K562 (cell line): ENCODE results near the gene PRRC2A. TPM values are rescaled to one million over a fixed set of nuclear protein-coding genes. Genes with fewer than 3 reads are reported as not detected.

ENCODE experiments used
- BRCA1 ChIP-seq, 2 experiments: fragments of 450-650 bp in 1 of 2; sonication (generic) in 1 of 2; formaldehyde crosslinking in 1 of 2; IDR thresholded peaks; 2 replicates each; pipeline versions ENCODE4 v1.5.0 to v1.6.1; 2017 to 2020; ENCODE audit warnings: mild to moderate bottlenecking in 1 of 2, missing genetic modification reagents in 1 of 2
- CREM ChIP-seq: IDR thresholded peaks from 2 replicates; pipeline ENCODE4 v1.6.1; 2014; ENCODE audit warnings: antibody characterized with exemption, low read depth
- ERF ChIP-seq: fragments of 450-650 bp; formaldehyde crosslinking; IDR thresholded peaks from 2 replicates; pipeline ENCODE4 v1.4.0; 2020; ENCODE audit warnings: mild to moderate bottlenecking, mixed read lengths
- FOXA1 ChIP-seq: fragments of 450-650 bp; IDR thresholded peaks from 2 replicates; pipeline ENCODE4 v1.6.1; 2016; ENCODE audit warnings: mild to moderate bottlenecking, borderline replicate concordance
- HDAC1 ChIP-seq, 2 experiments: fragments of 450-650 bp; IDR thresholded peaks; 2 replicates each; pipeline ENCODE4 v1.6.1; 2016 to 2017; ENCODE audit warnings: inconsistent platforms in 1 of 2, mild to moderate bottlenecking in 1 of 2, moderate library complexity in 1 of 2
- HDGF ChIP-seq: fragments of 450-650 bp; IDR thresholded peaks from 2 replicates; pipeline ENCODE4 v1.6.1; 2016
- IRF2 ChIP-seq: sonication (generic); formaldehyde crosslinking; IDR thresholded peaks from 2 replicates; pipeline ENCODE4 v1.8.1; 2022; ENCODE audit warnings: mild to moderate bottlenecking, missing genetic modification reagents
- MBD2 ChIP-seq: sonication (generic); IDR thresholded peaks from 2 replicates; pipeline ENCODE4 v1.6.1; 2016; ENCODE audit warnings: low read depth, borderline replicate concordance
- NCOA6 ChIP-seq: fragments of 450-650 bp; IDR thresholded peaks from 2 replicates; pipeline ENCODE4 v1.6.1; 2017; ENCODE audit warnings: mild to moderate bottlenecking
- STAT6 ChIP-seq: sonication (generic); formaldehyde crosslinking; IDR thresholded peaks from 2 replicates; pipeline ENCODE4 v1.8.1; 2023; ENCODE audit warnings: mild to moderate bottlenecking, missing genetic modification reagents
- TFE3 ChIP-seq: fragments of 450-650 bp; formaldehyde crosslinking; IDR thresholded peaks from 2 replicates; pipeline ENCODE4 v1.4.0; 2020; ENCODE audit warnings: mild to moderate bottlenecking, mixed read lengths
- THRA ChIP-seq: fragments of 450-650 bp; IDR thresholded peaks from 2 replicates; pipeline ENCODE4 v1.6.1; 2017; ENCODE audit warnings: mild to moderate bottlenecking, moderate library complexity
- THRB ChIP-seq: fragments of 450-650 bp; formaldehyde crosslinking; conservative IDR thresholded peaks from 2 replicates; pipeline ENCODE4 v1.4.0; 2022; ENCODE audit warnings: mild to moderate bottlenecking, missing genetic modification characterization
- ZBTB33 ChIP-seq: sonication (generic); formaldehyde crosslinking; IDR thresholded peaks from 2 replicates; pipeline ENCODE4 v1.8.1; 2023; ENCODE audit warnings: mild to moderate bottlenecking, missing genetic modification reagents
- ZNF384 ChIP-seq: IDR thresholded peaks from 2 replicates; pipeline ENCODE4 v1.6.1; 2012; ENCODE audit warnings: low read depth, low read length, improper control_type of control experiment
- ZNF431 ChIP-seq: sonication (generic); formaldehyde crosslinking; IDR thresholded peaks from 2 replicates; pipeline ENCODE4 v1.8.0; 2022; ENCODE audit warnings: mild to moderate bottlenecking, missing genetic modification reagents
- ZNF57 ChIP-seq: fragments of 450-650 bp; formaldehyde crosslinking; IDR thresholded peaks from 2 replicates; pipeline ENCODE4 v1.4.0; 2020; ENCODE audit warnings: mild to moderate bottlenecking, moderate library complexity
- ZNF584 ChIP-seq: fragments of 200-800 bp; sonication (Bioruptor generic); IDR thresholded peaks from 2 replicates; pipeline ENCODE4 v1.6.1; 2016; ENCODE audit warnings: low read depth, mild to moderate bottlenecking, missing genetic modification characterization, missing compliant biosample characterization
- ZNF695 ChIP-seq: fragments of 450-650 bp; formaldehyde crosslinking; IDR thresholded peaks from 2 replicates; pipeline ENCODE4 v1.4.0; 2020; ENCODE audit warnings: mild to moderate bottlenecking, moderate library complexity
- ZNF77 ChIP-seq: fragments of 250-450 bp; sonication (Bioruptor Pico); IDR thresholded peaks from 2 replicates; pipeline ENCODE4 v1.5.0; 2020
- polyA plus RNA-seq, 8 experiments: library from polyadenylated mRNA; depleted of rRNA in 4 of 8; stranded (reverse) in 5 of 8; unstranded in 3 of 8; fragments of >200 nt; fragmentation: Nextera tagmentation in 2 of 8; fragmentation: Illumina TruSeq in 1 of 8; extraction: Ambion mirVana in 2 of 8; extraction: Trizol in 1 of 8; gene quantifications; 2 replicates each; pipeline versions ENCODE4 v1.2.1 to v1.2.3, GENCODE V29; 2011 to 2014; ENCODE audit warnings: inconsistent platforms in 1 of 8, missing spikeins in 1 of 8
- total RNA-seq, 7 experiments: library from RNA; depleted of rRNA in 6 of 7; stranded (reverse); fragments of >200 nt in 6 of 7; fragmentation: Illumina TruSeq in 2 of 7; extraction: Trizol in 2 of 7; gene quantifications; 2 replicates each; pipeline versions ENCODE4 v1.2.1 to v1.2.3, GENCODE V29; 2011 to 2021; ENCODE audit warnings: low replicate concordance in 1 of 7

PRRC2A gene
- total and polyA plus RNA-seq, 9 of the 15 experiments (the other 6 are each of a cell fraction or from before 2014, with no cell fraction given): 1.0 to 332 (median 63.0) TPM

- 0 out of 2 replicates have a peak, but pooled peaks have one; percentile 11 for TF ChIP-seq STAT6 (CRISPR knock-in tag)
- TF ChIP-seq TFE3 (CRISPR knock-in tag): no peak
- TF ChIP-seq ZNF57 (CRISPR knock-in tag): peak; percentile 19; the same call in 1 of the 2 replicates
- peak in 1 of 2 experiments; percentile 11; a peak in 1 of 4 replicates for TF ChIP-seq HDAC1 (IDR thresholded peaks at IDR 0.05)
- TF ChIP-seq ZNF584 (CRISPR knock-in tag): no peak
- no peak for TF ChIP-seq ZNF695 (CRISPR knock-in tag)
- no peak for TF ChIP-seq BRCA1 (IDR thresholded peaks at IDR 0.05)
- TF ChIP-seq BRCA1 (CRISPR knock-in tag; IDR thresholded peaks at IDR 0.05): no peak
- no peak for TF ChIP-seq ERF (CRISPR knock-in tag)
- TF ChIP-seq CREM: no peak
- TF ChIP-seq HDGF: peak; percentile 90
- TF ChIP-seq FOXA1: no peak
- TF ChIP-seq THRA: no peak
- 0 out of 2 replicates have a peak, but pooled peaks have one; percentile 61 for TF ChIP-seq THRB (CRISPR knock-in tag)
- TF ChIP-seq IRF2 (CRISPR knock-in tag): no peak
- TF ChIP-seq NCOA6: no peak
- no peak for TF ChIP-seq ZNF384
- TF ChIP-seq ZBTB33 (CRISPR knock-in tag): 0 out of 2 replicates have a peak, but pooled peaks have one; percentile 2
- TF ChIP-seq ZNF431 (CRISPR knock-in tag): no peak
- no peak for TF ChIP-seq MBD2
- no peak for TF ChIP-seq ZNF77 (CRISPR knock-in tag)
Measured at GRCh38 chr6:31658983-31659648, 38.6 kb downstream of the PRRC2A start (continued).
